HG03045 (cell line): Measurements from ENCODE around the gene C17orf78.
A peak's percentile ranks its signal among the peaks of the same experiment; 100 is the strongest.
"Not testable (repeated sequence)": the region's sequence is repeated elsewhere in the genome, so short reads cannot be mapped to it uniquely, and the experiment has no call there.

Experiments
- ATAC-seq: cut with Tn5 transposase; IDR thresholded peaks from one replicate; pipeline ENCODE4 v1.9.1; 2021; ENCODE audit warnings: mild to moderate bottlenecking, moderate library complexity; ENCODE audit not compliant: unreplicated experiment

Gene C17orf78

DNA sequence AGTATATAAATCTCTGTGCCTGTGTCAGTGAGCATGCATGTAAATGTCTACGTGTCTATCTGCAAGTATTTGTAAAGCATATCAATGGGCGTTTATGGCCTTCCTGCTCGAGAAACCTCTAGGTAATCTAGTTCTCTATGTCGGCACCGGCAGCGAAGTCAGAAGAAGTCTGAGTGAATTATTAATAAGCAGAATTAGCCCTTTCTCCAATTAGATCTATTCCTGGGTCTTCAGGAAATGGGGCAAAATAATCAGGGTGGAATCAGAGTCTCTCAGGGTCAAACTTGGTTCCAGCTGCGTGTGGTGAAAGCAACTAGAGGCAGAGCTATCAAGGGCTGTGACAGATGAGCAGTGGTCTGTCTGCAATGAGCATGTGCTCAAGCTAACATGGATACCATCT is at the start of gene C17orf78:
Gene C17orf78, plus strand, starts transcription at position 280 of the 400 bp plus-strand sequence. Its CDS starts 108 bp downstream, at position 388.
- ATAC-seq = no peak

DNA sequence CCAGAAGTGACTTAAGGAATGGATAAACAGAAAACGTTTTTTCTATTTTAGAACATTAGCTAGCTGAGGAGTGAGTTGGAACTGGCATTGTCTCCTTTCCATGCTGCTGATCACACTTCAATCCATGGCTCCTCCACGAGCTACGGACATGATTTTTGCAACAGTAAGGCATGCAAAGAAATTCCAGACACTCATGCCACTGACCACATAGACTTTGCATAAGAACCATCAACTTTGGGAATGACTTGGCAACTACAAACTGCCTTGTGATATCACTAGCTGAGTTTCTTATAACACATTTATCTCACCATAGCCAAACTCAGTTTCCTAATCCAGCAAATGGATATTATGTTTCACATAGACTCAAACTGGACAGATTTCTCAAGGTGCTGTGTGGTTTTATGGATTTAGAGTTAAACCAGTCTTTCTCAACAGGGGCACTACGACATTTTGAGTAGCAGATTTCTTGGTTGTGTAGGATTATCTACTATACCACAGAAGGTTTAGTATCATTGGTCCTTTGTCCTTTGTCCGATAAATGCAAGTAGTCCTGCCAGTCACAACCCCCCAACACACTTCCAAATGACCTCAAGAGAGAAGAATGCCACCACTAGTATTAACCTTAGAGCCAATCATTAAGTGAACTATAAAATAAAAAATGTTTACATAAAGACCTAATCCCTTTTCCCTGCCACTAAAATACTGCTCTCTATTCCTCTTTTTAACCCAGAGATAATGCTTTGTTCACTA is 48.3 kb upstream of the C17orf78 start:
- ATAC-seq = no peak

DNA sequence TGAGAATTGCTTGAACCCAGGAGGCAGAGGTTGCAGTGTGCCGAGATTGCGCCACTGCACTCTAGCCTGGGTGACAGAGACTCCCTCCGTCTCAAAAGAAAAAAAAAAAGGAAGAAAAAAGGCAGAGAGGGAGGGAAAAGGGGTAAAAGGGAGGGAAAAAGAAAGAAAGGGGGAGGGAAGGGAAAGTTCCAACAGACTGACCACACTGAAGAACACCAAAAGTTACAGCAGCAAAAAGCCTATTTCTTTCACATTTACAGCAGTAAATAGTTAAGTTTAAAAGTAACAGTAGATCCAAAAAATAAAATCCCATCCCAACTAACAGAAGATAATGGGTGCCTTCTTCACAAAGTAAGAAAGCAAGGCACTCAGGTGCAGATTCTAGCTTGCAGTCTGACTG is 36.9 kb upstream of the C17orf78 start:
- no peak for ATAC-seq

- no peak for ATAC-seq
These were observed 36.5 kb upstream of the C17orf78 start for GRCh38 chr17:37339321-37339720.

DNA sequence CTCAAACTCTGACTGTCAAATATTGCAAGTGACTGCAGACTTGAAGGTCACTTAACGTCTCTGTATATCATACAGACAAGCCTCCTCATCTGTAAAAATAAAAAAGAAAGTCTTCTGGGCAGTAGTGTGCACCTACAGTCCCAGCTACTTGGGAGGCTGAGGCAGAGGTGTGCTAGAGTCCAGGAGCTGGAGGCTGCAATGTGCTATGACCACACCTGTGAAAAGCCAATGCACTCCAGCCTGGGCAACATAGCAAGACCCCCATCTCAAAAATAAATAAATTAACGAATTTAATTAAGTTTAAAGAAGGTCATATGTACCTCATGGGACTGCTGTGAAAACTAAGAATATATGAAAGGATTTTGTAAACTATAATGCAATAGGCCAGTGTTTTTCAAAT is 35.0 kb upstream of the C17orf78 start:
- no peak for ATAC-seq

DNA sequence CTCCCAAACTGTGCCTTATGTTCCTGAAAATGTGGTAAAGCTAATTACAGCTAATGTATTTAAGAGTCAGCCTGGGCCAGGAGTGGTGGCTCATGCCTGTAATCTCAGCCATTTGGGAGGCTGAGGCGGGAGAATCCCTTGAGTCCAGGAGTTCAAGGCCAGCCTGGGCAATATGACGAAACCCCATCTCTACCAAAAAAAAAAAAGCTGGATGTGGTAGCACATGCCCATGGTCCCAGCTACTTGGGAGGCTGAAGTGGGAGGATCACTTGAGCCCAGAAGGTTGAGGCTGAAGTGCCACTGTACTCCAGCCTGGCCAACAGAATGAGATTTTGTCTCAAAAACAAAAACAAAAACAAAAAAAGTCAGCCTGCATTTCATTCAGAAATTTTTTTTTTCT is 33.2 kb upstream of the C17orf78 start:
- no peak for ATAC-seq

GRCh38 chr17:37344519-37344918 is 31.3 kb upstream of the C17orf78 start:
- no peak for ATAC-seq

DNA sequence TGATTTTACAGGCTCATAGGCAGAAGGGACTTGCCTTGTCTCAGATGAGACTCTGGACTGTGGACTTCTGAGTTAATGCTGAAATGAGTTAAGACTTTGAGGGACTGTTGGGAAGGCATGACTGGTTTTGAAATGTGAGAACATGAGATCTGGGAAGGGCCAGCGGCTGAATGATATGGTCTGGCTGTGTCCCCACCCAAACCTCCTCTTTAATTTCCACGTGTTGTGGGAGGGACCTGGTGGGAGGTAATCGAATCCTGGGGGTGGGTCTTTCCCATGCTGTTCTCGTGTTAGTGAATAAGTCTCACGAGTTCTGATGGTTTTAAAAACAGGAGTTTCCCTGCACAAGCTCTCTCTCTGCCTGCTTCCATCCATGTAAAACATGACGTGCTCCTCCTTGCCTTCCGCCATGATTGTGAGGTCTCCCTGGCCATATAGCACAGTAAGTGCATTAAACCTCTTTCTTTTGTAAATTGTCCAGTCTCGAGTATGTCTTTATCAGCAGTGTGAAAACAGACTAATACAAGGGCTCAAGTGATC is 28.9 kb upstream of the C17orf78 start:
- ATAC-seq = not testable (repeated sequence)

DNA sequence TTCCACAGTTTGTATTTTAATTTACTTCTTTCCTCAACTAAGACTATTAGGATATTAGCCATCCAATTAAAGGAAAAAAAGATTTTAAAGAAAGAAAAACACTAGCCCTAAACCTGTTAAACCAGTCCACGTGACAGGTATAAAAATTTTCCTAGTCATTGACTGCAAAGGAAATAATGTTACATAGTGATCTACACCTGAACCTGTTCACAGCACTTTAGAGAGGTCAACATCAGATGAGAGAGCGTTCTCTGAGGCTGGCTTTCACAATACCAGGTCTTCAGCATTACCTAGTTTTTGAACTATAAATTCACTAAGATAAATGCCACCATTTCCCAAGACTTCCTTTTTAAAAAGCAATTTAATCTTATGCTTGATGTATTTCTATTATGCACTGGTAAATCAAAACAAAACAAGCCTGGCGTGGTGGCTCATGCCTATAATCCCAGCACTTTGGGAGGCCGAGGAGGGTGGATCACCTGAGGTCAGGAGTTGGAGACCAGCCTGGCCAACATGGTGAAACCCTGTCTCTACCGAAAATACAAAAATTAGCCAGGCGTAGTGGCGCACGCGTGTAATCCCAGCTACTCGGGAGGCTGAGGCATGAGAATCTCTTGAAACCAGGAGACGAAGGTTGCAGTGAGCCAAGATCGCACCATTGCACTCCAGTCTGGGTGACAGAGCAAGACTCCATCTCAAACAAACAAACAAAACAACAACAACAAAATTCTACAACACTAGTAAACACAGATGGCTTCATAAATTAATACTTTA is 18.8 kb upstream of the C17orf78 start:
- ATAC-seq = not testable (repeated sequence)

DNA sequence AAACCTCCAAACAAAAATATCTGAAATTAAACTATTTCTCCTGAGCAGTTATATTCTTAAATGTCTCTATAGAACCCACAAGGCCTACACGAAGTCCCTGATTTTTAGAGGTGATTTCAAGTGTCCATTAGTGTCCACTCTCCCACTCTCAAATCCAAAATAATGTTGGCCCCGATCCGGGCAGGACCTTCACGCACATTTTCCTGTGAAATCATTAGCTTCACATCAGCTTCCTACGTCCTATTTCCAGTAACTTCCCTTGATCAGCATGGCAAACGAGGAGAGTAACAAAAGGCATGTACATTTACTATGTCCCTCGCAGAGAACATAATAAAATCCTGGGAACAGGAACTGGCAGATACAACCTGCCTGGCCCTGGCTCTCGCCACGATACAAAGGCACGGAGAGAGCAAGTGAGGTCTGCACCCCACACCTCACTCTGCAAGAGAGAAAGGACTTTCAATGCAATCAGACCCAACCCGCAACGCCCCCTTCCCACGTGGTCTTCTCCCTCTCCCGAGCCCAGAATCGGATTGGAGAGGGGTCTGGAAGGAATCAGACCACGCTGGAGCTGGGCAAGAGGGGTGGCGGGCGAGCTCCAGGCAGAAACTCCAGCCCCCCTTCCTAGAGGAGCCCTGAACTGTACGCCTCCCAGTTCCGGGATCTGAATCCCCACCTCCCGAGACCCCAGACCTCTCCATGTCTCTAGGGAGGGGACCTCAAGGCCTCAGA is 17.5 kb upstream of the C17orf78 start:
- ATAC-seq = peak; percentile 22

- ATAC-seq = peak; percentile 93
These were observed 16.7 kb upstream of the C17orf78 start for GRCh38 chr17:37358830-37359681.

GRCh38 chr17:37359682-37360188 is 16.1 kb upstream of the C17orf78 start:
- no peak for ATAC-seq

DNA sequence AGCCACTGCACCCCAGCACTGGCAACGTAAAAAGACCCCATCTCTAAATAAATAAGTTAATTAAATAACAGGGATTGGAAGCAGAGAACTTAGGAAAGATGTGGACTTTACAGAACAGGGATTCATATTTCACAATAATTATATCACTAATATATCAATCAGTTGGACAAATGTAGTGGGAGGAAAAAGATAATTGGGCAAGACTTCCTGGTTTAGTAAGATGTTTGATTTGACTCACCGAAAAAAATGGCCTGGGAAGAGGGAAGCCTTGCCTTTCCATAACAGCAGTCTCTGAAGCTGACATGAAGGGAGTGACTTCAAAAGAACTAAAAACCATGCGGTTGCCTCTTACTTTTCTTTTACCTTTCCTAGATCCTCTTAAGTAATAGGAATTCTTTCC is 15.2 kb upstream of the C17orf78 start:
- no peak for ATAC-seq

GRCh38 chr17:37361543-37361942 is 14.2 kb upstream of the C17orf78 start:
- ATAC-seq = no peak

DNA sequence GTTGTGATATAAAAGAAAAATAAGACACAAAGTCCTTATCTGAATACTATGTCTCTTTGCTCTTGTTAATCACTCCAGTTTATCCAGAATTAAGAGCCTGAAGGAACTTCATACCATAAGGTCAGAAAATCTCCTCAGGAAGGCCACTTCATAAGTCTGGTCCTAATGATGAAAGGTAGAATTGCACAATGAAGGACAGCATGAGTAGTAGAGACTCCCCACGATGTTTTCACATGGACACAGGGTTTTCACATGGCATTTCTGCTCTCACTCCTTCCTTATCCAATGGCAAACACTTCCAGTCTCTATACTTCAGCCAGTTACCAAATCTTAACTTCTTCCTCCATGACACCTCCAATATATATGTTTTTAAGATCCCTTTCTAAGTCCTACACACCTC is 10.2 kb upstream of the C17orf78 start:
- ATAC-seq = no peak

- no peak for ATAC-seq
These were observed 7.2 kb upstream of the C17orf78 start for GRCh38 chr17:37368577-37368976.

GRCh38 chr17:37373530-37374159 is 2.1 kb upstream of the C17orf78 start:
- ATAC-seq = peak; percentile 43

DNA sequence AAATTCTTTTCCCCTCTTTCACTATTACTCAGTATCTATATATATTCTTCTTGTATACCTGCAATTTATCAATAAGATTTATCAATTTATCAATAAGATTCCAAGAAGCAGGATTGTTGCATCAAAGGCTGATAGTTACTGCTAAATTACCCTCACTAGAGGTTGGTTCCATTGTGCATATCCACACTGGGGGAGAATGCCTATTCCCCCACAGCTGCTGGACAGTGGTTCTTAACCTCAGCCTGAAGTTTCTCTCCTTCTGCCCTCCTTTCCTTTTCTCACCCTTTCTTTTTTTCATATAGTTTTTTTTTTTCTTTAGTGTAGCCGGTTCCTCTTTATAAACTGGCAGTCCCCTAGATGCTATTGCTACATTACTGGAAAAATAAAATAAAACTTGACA is 6.3 kb downstream of the C17orf78 start:
- no peak for ATAC-seq

GRCh38 chr17:37384560-37385149 is 8.9 kb downstream of the C17orf78 start:
- no peak for ATAC-seq
